Adipocyte (in vitro differentiated cells): ENCODE measurements around the gene TMEM144.

Source experiments
- DNase-seq: peaks from one replicate; pipeline ENCODE4 v3.0.0-alpha.2; 2015; ENCODE audit warnings: low read depth
- H3K27me3 ChIP-seq: replicated peaks from 2 replicates; pipeline ENCODE4 v1.7.0; 2013; ENCODE audit warnings: mild to moderate bottlenecking, low read length, moderate library complexity; ENCODE audit not compliant: control insufficient read depth, insufficient read depth
- H3K36me3 ChIP-seq: 2 replicates; pipeline ENCODE4 v1.7.0; 2013; ENCODE audit warnings: low read length, mild to moderate bottlenecking, moderate library complexity; ENCODE audit not compliant: control insufficient read depth, insufficient read depth, severe bottlenecking
- H3K4me1 ChIP-seq: 2 replicates; pipeline ENCODE4 v1.7.0; 2013; ENCODE audit warnings: mild to moderate bottlenecking, low read length, moderate library complexity; ENCODE audit not compliant: control insufficient read depth, insufficient read depth
- H3K4me3 ChIP-seq: 2 replicates; pipeline ENCODE4 v1.7.0; 2013; ENCODE audit warnings: mild to moderate bottlenecking, low read length, moderate library complexity
- H3K9ac ChIP-seq: 2 replicates; pipeline ENCODE4 v1.7.0; 2013; ENCODE audit warnings: mild to moderate bottlenecking, low read length, moderate library complexity
- H3K9me3 ChIP-seq: 2 replicates; pipeline ENCODE4 v1.7.0; 2013; ENCODE audit warnings: mild to moderate bottlenecking, low read length, moderate library complexity; ENCODE audit not compliant: control insufficient read depth

The TMEM144 gene

DNA sequence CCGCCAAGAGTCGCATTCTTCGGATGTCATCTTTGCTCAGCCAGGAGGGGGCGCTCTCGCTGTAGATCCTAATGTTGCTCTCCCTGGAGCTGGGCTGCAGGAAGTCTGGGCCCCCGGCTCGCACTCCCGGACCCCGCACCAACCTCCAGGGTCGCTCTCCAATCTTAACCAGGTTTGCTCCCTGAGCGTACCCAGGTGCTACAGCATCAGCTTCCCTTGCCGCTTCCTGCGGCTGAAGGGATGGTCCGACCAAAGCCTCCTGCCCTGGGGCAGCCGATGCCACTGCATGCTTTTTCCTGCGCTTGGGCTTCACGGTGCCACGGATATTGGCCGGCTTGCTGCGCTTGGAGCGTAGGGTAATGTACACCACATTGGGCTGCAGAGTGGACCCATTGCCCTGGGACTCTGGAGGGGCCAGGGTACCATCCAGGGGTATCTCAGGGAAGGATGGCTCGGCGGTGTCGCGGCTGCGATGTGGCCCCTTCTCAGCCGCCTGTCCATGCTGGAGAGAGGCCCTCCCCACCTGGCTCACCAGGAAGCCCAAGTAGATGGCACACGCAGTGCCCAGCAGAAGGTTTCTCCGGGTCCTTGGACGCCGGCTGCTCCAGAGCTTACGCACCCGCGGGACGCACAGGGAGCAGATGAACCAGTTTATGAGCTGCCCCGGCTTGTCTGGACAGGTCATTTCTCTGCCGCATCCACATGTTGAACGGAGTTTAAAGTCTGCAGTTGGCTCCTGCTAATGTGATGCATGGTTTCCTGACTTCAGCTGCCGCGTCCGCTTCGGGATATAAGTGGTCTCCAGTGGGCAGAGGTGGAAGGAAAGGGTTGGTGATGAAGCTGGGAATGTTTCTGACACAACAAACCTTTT is 39.4 kb upstream of the TMEM144 start:
- Histone ChIP-seq H3K9me3 (no peaks in the 10 kb centered on the region), H3K36me3 (no peaks in the 10 kb centered on the region), H3K27me3 (no peaks in the 10 kb centered on the region), H3K9ac (peak overlapping the region; percentile 89), H3K4me1 (peaks cover 43% of the 10 kb centered on the region), H3K4me3 (peak overlapping the region; percentile 90)
- no peak for DNase-seq

GRCh38 chr4:158172261-158173258 is 37.7 kb upstream of the TMEM144 start, which contains the start of gene GASK1B:
GASK1B (minus strand) TSS chr4:158173025; CDS start chr4:158171375, 1,650 bp downstream.
- peak within 1 kb of the TSS; percentile 90 for H3K4me3 ChIP-seq
- peak; percentile 81 for DNase-seq
- H3K9me3 ChIP-seq = no peaks in the 10 kb centered on the region
- peak within 1 kb of the TSS; percentile 89 for H3K9ac ChIP-seq
- H3K36me3 ChIP-seq = no peaks in the 10 kb centered on the region
- H3K4me1 ChIP-seq = peaks cover 36% of the 10 kb centered on the region
- no peaks in the 10 kb centered on the region for H3K27me3 ChIP-seq

GRCh38 chr4:158176108-158176507 is 34.2 kb upstream of the TMEM144 start:
- Histone ChIP-seq H3K4me3 (no peak overlapping the region), H3K4me1 (peaks cover 13% of the 10 kb centered on the region), H3K36me3 (no peaks in the 10 kb centered on the region), H3K9me3 (no peaks in the 10 kb centered on the region), H3K27me3 (no peaks in the 10 kb centered on the region), H3K9ac (no peak overlapping the region)
- DNase-seq = peak; percentile 36

DNA sequence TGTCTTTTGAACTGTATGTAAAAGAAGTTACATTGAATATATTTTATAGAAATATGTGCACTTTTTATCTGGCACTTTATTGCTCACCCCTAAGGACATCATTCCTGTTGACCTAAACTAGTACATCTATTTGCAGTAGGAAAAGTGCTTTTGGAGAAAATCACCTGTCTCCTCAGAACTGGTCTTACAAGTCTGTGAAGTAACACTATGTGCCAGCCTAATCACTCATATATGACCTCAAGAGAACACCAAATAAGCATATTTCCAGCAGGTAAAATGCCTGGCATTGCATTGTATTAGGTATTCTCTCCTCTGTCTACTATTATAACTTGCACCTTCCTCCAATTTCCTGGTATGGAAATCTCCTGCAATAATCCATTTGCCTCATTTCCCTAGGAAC is 33.5 kb upstream of the TMEM144 start:
- Histone ChIP-seq H3K9me3 (no peaks in the 10 kb centered on the region), H3K36me3 (no peaks in the 10 kb centered on the region), H3K4me1 (peaks cover 13% of the 10 kb centered on the region), H3K4me3 (no peak overlapping the region), H3K9ac (no peak overlapping the region), H3K27me3 (no peaks in the 10 kb centered on the region)
- DNase-seq = no peak

DNA sequence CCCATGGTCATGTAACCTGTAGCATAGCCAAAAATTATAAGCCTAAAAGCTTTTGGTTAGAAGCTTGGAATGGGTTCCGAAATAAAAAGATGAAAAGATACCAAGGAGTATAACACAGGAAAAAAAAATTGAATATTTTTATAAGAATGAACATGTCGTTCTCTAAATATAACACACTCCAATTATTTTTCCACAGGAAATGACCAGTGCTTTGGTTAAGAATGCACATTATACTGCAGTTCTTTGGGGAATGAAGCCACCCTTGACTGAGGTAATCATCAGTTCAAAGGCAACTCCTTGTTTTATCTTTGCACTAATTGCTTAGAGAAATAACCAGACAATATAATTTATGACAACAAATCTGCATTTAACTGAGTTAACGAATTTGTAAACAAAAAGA is 30.8 kb upstream of the TMEM144 start:
- Histone ChIP-seq H3K4me3 (no peak overlapping the region), H3K4me1 (peaks cover 4% of the 10 kb centered on the region), H3K27me3 (no peaks in the 10 kb centered on the region), H3K9ac (no peak overlapping the region), H3K9me3 (no peaks in the 10 kb centered on the region), H3K36me3 (no peaks in the 10 kb centered on the region)
- DNase-seq = no peak

- H3K27me3 ChIP-seq = no peaks in the 10 kb centered on the region
Measured at GRCh38 chr4:158181906-158182305, 28.4 kb upstream of the TMEM144 start.

DNA sequence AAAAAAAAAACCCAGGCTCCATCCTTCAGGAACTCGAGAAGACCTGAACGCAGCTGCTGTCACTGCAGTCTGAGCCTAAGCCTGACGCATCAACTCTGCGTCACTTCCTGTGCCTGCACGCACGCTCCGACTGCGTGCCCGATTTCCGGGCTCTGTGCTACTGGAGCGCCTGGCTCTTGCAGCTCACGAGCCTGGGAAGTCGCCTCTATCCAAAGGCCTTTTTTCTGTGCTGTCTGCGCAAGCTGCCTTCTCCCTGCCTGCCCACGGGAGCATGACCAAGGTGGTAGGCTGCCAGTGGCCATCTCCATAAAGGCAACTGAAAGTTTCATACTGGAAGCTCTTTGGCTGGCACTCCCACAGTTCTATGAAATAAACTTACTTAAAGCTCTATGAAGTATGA is 27.6 kb upstream of the TMEM144 start:
- Histone ChIP-seq H3K9me3 (no peaks in the 10 kb centered on the region), H3K4me1 (no peaks in the 10 kb centered on the region), H3K36me3 (no peaks in the 10 kb centered on the region), H3K9ac (no peak overlapping the region), H3K27me3 (no peaks in the 10 kb centered on the region), H3K4me3 (no peak overlapping the region)
- no peak for DNase-seq

More at GRCh38 chr4:158181906-158182305, 28.4 kb upstream of the TMEM144 start:
- H3K9ac ChIP-seq = no peak overlapping the region
- DNase-seq = no peak
- no peak overlapping the region for H3K4me3 ChIP-seq
- H3K9me3 ChIP-seq = no peaks in the 10 kb centered on the region
- H3K36me3 ChIP-seq = no peaks in the 10 kb centered on the region
- H3K4me1 ChIP-seq = no peaks in the 10 kb centered on the region

DNA sequence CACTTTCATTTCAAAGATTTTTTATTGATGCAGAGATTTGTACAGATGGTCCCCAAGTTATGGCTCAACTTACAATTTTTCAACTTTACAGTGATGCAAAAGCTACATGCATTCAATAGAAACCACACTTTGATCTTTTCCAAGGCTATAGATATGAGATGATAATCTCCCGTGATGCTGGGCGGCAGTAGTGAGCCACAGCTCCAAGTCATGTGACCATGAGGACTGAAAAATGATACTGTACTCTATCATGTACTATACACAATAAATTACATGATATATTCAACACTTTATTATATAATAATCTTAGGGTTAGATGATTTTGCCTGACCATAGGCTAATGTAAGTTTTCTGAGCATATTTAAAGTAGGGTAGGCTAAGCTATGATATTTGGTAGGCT is 23.5 kb upstream of the TMEM144 start:
- no peaks in the 10 kb centered on the region for H3K4me1 ChIP-seq
- H3K9ac ChIP-seq = no peak overlapping the region
- no peaks in the 10 kb centered on the region for H3K36me3 ChIP-seq
- H3K27me3 ChIP-seq = no peaks in the 10 kb centered on the region
- H3K9me3 ChIP-seq = no peaks in the 10 kb centered on the region
- no peak for DNase-seq
- H3K4me3 ChIP-seq = no peak overlapping the region

DNA sequence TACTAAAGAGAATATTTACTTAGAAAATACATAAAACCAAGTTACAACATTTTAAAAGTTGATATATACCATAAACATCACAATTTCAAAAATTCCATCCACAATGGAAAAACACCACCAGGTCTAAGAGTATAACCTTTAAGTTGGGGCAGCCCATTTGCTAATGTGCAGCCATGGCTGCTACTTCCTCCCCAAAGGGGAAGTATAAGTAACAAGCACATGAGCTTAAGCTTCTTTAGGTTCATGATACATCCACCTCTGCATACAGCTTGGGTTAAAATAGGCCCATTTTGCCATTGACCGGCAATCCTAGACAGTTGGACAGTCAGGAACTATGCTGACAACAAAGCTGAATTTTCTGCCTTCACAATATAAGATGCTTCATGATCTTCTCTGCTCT is 20.9 kb upstream of the TMEM144 start:
- H3K36me3 ChIP-seq = no peaks in the 10 kb centered on the region
- no peaks in the 10 kb centered on the region for H3K9me3 ChIP-seq
- H3K9ac ChIP-seq = no peak overlapping the region
- no peaks in the 10 kb centered on the region for H3K27me3 ChIP-seq
- no peak for DNase-seq
- no peak overlapping the region for H3K4me3 ChIP-seq
- H3K4me1 ChIP-seq = peaks cover 7% of the 10 kb centered on the region

DNA sequence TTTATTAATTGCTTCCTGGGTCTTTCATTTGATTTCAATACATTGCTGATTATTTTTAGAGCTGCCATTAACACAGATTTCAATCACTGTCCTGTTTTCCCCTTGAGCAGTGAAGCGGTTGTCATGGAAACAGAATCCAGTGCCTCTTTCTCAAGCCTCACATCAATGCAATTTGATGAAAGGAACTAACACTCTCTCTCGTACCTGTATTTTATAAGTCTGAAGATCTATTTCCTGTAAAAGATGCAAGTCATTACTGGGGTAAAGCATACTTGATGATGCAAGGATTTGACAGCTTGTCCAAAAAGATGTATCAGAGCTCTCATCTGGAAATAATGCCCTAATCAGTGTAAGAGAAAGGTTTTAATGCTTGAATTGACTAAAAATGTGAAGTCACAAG is 19.6 kb upstream of the TMEM144 start:
- H3K27me3 ChIP-seq = no peaks in the 10 kb centered on the region
- H3K36me3 ChIP-seq = no peaks in the 10 kb centered on the region
- DNase-seq = no peak
- no peak overlapping the region for H3K9ac ChIP-seq
- H3K4me3 ChIP-seq = no peak overlapping the region
- H3K9me3 ChIP-seq = no peaks in the 10 kb centered on the region
- H3K4me1 ChIP-seq = peaks cover 7% of the 10 kb centered on the region
